HCT116 (cell line): Measurements from ENCODE around the gene RREB1.

Experiments used
- CTCF ChIP-seq, 3 experiments: fragments of 200-600 bp in 1 of 3; sonication (generic) in 1 of 3; IDR thresholded peaks in 2 of 3; conservative IDR thresholded peaks in 1 of 3; 2 replicates each; pipeline ENCODE4 v1.5.1; 2012 to 2017; ENCODE audit warnings: low read depth in 2 of 3, low read length in 2 of 3, antibody characterized with exemption in 1 of 3, borderline replicate concordance in 1 of 3, control low read depth in 1 of 3, mild to moderate bottlenecking in 1 of 3, mixed read lengths in 1 of 3, mixed run types in 1 of 3, moderate library complexity in 1 of 3; ENCODE audit not compliant: insufficient read depth in 1 of 3
- POLR2AphosphoS5 ChIP-seq: IDR thresholded peaks from 2 replicates; pipeline ENCODE4 v1.6.1; 2011; ENCODE audit warnings: mild to moderate bottlenecking, low read depth, low read length, moderate library complexity
- REST ChIP-seq: IDR thresholded peaks from 2 replicates; pipeline ENCODE4 v1.6.1; 2012; ENCODE audit warnings: low read depth
- SIN3A ChIP-seq: IDR thresholded peaks from 2 replicates; pipeline ENCODE4 v1.6.1; 2012; ENCODE audit warnings: low read depth
- ZFX ChIP-seq: fragments of 450-650 bp; IDR thresholded peaks from 2 replicates; pipeline ENCODE4 v1.6.1; 2017

- TF ChIP-seq ZFX (no peak), POLR2AphosphoS5 (no peak), CTCF (IDR thresholded peaks at IDR 0.05 in 2 of 3, conservative IDR thresholded peaks at IDR 0.05 in 1 of 3; ENCODE audit: borderline replicate concordance in 1 of 3, insufficient read depth in 1 of 3, low read depth in 2 of 3, low read length in 2 of 3) (no peak), SIN3A (no peak), REST (no peak)
These were observed 134.2 kb downstream of the RREB1 start for GRCh38 chr6:7241709-7242645.
